Peyer's patch (tissue), 4 donors: Measurements from ENCODE around the gene SCN9A.

Experiments
- POLR2A ChIP-seq, 2 donors: fragments of 450-650 bp; IDR thresholded peaks; one replicate each; pipeline ENCODE4 v1.5.1; 2017; ENCODE audit warnings: antibody characterized with exemption in 2 of 2, mild to moderate bottlenecking in 2 of 2, moderate library complexity in 2 of 2
- TF ChIP-seq, protein P1 (sequence below), 6 experiments: fragments of 450-650 bp in 4 of 6; fragments of 200-600 bp in 2 of 6; sonication (generic) in 1 of 6; IDR thresholded peaks; one replicate each; pipeline ENCODE4 v1.5.1; 2017 to 2019; ENCODE audit warnings: antibody characterized with exemption in 6 of 6, mild to moderate bottlenecking in 3 of 6, moderate library complexity in 1 of 6

DNA sequence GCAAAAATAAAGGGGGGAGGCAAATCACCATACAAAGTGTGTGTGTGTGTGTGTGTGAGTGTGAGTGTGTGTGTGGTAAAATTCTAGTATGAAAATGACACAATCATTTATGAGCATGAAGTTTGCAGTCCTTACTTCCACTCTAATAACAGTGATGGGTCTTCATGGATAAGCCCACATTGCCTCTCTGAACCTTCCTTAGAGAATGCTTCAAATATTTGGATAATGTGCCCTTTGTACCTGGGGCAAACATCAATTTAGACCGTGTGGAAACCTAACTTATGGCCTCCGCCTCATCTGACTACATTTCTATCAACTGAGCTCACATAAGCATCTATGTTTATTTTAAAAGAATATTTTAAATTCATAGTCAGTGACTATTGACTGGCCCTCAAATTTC, 3.7 kb downstream of the SCN9A start:
- TF ChIP-seq, protein P1, sequence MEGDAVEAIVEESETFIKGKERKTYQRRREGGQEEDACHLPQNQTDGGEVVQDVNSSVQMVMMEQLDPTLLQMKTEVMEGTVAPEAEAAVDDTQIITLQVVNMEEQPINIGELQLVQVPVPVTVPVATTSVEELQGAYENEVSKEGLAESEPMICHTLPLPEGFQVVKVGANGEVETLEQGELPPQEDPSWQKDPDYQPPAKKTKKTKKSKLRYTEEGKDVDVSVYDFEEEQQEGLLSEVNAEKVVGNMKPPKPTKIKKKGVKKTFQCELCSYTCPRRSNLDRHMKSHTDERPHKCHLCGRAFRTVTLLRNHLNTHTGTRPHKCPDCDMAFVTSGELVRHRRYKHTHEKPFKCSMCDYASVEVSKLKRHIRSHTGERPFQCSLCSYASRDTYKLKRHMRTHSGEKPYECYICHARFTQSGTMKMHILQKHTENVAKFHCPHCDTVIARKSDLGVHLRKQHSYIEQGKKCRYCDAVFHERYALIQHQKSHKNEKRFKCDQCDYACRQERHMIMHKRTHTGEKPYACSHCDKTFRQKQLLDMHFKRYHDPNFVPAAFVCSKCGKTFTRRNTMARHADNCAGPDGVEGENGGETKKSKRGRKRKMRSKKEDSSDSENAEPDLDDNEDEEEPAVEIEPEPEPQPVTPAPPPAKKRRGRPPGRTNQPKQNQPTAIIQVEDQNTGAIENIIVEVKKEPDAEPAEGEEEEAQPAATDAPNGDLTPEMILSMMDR (IDR thresholded peaks at IDR 0.05), result no peak
- no peak for TF ChIP-seq POLR2A (IDR thresholded peaks at IDR 0.05)
